Measurements from ENCODE around the gene MLH3.

DNA sequence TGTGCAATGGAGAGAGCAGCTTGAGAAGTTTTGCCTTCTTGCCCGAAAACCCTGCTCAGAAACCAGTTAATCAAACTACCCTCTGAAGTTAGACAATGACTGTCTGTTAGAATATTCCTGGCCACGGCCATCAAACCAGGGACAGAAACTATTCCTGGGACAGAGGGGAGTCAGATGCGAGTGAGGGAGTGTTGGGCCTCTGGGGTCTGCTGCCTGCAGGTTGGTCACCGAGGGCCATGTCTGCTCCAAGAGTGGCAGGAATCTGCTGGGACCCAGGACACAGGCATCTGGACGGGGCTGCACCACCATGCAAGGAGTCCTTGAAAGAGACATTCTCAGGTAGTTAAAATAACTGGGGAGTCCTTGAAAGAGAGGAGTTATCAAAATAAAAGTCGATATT is 65.5 kb downstream of the MLH3 start:
- no peak for TF ChIP-seq SP1 (IDR thresholded peaks at IDR 0.05; ENCODE audit: low read depth, low read length)
- TF ChIP-seq, protein P1, sequence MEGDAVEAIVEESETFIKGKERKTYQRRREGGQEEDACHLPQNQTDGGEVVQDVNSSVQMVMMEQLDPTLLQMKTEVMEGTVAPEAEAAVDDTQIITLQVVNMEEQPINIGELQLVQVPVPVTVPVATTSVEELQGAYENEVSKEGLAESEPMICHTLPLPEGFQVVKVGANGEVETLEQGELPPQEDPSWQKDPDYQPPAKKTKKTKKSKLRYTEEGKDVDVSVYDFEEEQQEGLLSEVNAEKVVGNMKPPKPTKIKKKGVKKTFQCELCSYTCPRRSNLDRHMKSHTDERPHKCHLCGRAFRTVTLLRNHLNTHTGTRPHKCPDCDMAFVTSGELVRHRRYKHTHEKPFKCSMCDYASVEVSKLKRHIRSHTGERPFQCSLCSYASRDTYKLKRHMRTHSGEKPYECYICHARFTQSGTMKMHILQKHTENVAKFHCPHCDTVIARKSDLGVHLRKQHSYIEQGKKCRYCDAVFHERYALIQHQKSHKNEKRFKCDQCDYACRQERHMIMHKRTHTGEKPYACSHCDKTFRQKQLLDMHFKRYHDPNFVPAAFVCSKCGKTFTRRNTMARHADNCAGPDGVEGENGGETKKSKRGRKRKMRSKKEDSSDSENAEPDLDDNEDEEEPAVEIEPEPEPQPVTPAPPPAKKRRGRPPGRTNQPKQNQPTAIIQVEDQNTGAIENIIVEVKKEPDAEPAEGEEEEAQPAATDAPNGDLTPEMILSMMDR (IDR thresholded peaks at IDR 0.05 in 2 of 3, conservative IDR thresholded peaks at IDR 0.05 in 1 of 3; ENCODE audit: control insufficient read depth in 2 of 3, extremely low read depth in 1 of 3, insufficient read depth in 1 of 3, low read depth in 3 of 3, low read length in 3 of 3): no peak
- no peak for TF ChIP-seq NFYB (IDR thresholded peaks at IDR 0.05; ENCODE audit: insufficient read depth, low read depth, low read length)
- TF ChIP-seq, protein P2, sequence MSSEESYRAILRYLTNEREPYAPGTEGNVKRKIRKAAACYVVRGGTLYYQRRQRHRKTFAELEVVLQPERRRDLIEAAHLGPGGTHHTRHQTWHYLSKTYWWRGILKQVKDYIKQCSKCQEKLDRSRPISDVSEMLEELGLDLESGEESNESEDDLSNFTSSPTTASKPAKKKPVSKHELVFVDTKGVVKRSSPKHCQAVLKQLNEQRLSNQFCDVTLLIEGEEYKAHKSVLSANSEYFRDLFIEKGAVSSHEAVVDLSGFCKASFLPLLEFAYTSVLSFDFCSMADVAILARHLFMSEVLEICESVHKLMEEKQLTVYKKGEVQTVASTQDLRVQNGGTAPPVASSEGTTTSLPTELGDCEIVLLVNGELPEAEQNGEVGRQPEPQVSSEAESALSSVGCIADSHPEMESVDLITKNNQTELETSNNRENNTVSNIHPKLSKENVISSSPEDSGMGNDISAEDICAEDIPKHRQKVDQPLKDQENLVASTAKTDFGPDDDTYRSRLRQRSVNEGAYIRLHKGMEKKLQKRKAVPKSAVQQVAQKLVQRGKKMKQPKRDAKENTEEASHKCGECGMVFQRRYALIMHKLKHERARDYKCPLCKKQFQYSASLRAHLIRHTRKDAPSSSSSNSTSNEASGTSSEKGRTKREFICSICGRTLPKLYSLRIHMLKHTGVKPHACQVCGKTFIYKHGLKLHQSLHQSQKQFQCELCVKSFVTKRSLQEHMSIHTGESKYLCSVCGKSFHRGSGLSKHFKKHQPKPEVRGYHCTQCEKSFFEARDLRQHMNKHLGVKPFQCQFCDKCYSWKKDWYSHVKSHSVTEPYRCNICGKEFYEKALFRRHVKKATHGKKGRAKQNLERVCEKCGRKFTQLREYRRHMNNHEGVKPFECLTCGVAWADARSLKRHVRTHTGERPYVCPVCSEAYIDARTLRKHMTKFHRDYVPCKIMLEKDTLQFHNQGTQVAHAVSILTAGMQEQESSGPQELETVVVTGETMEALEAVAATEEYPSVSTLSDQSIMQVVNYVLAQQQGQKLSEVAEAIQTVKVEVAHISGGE (CRISPR knock-in tag; IDR thresholded peaks at IDR 0.05): no peak
- TF ChIP-seq BHLHE40 (IDR thresholded peaks at IDR 0.05; ENCODE audit: borderline replicate concordance in 1 of 2, low read depth in 2 of 2, low read length in 1 of 2): no peak
- TF ChIP-seq, protein P3, sequence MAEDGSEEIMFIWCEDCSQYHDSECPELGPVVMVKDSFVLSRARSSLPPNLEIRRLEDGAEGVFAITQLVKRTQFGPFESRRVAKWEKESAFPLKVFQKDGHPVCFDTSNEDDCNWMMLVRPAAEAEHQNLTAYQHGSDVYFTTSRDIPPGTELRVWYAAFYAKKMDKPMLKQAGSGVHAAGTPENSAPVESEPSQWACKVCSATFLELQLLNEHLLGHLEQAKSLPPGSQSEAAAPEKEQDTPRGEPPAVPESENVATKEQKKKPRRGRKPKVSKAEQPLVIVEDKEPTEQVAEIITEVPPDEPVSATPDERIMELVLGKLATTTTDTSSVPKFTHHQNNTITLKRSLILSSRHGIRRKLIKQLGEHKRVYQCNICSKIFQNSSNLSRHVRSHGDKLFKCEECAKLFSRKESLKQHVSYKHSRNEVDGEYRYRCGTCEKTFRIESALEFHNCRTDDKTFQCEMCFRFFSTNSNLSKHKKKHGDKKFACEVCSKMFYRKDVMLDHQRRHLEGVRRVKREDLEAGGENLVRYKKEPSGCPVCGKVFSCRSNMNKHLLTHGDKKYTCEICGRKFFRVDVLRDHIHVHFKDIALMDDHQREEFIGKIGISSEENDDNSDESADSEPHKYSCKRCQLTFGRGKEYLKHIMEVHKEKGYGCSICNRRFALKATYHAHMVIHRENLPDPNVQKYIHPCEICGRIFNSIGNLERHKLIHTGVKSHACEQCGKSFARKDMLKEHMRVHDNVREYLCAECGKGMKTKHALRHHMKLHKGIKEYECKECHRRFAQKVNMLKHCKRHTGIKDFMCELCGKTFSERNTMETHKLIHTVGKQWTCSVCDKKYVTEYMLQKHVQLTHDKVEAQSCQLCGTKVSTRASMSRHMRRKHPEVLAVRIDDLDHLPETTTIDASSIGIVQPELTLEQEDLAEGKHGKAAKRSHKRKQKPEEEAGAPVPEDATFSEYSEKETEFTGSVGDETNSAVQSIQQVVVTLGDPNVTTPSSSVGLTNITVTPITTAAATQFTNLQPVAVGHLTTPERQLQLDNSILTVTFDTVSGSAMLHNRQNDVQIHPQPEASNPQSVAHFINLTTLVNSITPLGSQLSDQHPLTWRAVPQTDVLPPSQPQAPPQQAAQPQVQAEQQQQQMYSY (CRISPR knock-in tag; IDR thresholded peaks at IDR 0.05): no peak
- TF ChIP-seq ZNF384 (IDR thresholded peaks at IDR 0.05; ENCODE audit: borderline replicate concordance, low read depth, low read length): no peak
